Smooth muscle cell of bladder (primary cell): ENCODE data around the gene NRDC. TPM values are rescaled to one million over a fixed set of nuclear protein-coding genes. Genes with fewer than 3 reads are reported as not detected.

Source experiments
- total RNA-seq: library from RNA; depleted of rRNA; stranded (reverse); fragments of >200 nt; gene quantifications from 2 replicates; pipeline ENCODE4 v1.2.3, GENCODE V29; 2014

NRDC gene, protein sequence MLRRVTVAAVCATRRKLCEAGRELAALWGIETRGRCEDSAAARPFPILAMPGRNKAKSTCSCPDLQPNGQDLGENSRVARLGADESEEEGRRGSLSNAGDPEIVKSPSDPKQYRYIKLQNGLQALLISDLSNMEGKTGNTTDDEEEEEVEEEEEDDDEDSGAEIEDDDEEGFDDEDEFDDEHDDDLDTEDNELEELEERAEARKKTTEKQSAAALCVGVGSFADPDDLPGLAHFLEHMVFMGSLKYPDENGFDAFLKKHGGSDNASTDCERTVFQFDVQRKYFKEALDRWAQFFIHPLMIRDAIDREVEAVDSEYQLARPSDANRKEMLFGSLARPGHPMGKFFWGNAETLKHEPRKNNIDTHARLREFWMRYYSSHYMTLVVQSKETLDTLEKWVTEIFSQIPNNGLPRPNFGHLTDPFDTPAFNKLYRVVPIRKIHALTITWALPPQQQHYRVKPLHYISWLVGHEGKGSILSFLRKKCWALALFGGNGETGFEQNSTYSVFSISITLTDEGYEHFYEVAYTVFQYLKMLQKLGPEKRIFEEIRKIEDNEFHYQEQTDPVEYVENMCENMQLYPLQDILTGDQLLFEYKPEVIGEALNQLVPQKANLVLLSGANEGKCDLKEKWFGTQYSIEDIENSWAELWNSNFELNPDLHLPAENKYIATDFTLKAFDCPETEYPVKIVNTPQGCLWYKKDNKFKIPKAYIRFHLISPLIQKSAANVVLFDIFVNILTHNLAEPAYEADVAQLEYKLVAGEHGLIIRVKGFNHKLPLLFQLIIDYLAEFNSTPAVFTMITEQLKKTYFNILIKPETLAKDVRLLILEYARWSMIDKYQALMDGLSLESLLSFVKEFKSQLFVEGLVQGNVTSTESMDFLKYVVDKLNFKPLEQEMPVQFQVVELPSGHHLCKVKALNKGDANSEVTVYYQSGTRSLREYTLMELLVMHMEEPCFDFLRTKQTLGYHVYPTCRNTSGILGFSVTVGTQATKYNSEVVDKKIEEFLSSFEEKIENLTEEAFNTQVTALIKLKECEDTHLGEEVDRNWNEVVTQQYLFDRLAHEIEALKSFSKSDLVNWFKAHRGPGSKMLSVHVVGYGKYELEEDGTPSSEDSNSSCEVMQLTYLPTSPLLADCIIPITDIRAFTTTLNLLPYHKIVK
- total RNA-seq: 81.5 and 82.1 TPM in 2 replicates

GRCh38 chr1:51878616-51879336, at the start of gene NRDC:
TSS of gene NRDC (minus strand) at chr1:51878727. CDS start at chr1:51878615, 112 bp downstream.

Other genes starting within 250 kb of the NRDC start
- 5.2 and 7.0 TPM in 2 replicates for gene RAB3B, start 112.0 kb upstream of the NRDC start, total RNA-seq
- gene KTI12, start 155.1 kb upstream of the NRDC start, total RNA-seq: 7.4 and 9.9 TPM in 2 replicates
- gene TXNDC12, start 176.5 kb upstream of the NRDC start, total RNA-seq: 39.5 and 41.0 TPM in 2 replicates
- 35.0 and 44.9 TPM in 2 replicates for gene BTF3L4, start 177.6 kb upstream of the NRDC start, total RNA-seq